Activated T-cell treated with anti-CD3 and anti-CD28 coated beads, Interleukin-2, amount 50 U/mL, for 72 hours (primary cell): Measurements from ENCODE around the gene CLDN15. TPM values are rescaled to one million over a fixed set of nuclear protein-coding genes. Genes with fewer than 3 reads are reported as not detected.
A peak's percentile ranks its signal among the peaks of the same experiment; 100 is the strongest.
"Not testable (repeated sequence)": the region's sequence is repeated elsewhere in the genome, so short reads cannot be mapped to it uniquely, and the experiment has no call there.

ENCODE experiments used
- ATAC-seq, 2 donors: fragments of 150-1000 bp; cut with Tn5 transposase; replicated peaks in 1 of 2; 2 replicates each; pipeline ENCODE4 v1.10.0; 2021; ENCODE audit warnings: moderate library complexity in 2 of 2, mild to moderate bottlenecking in 1 of 2
- DNase-seq, 2 donors: peaks; one replicate each; pipeline ENCODE4 v3.0.0; 2021 to 2022; ENCODE audit warnings: mixed read lengths in 1 of 2
- H3K27ac Mint-ChIP-seq: one replicate; pipeline ENCODE4 v1.8.0; 2022; ENCODE audit warnings: mild to moderate bottlenecking, moderate library complexity, mixed read lengths
- H3K27me3 Mint-ChIP-seq: one replicate; pipeline ENCODE4 v1.8.0; 2022; ENCODE audit warnings: low read depth, mixed read lengths
- H3K36me3 Mint-ChIP-seq, 2 donors: one replicate each; pipeline ENCODE4 v1.8.0; 2022; ENCODE audit warnings: mixed read lengths in 2 of 2, mild to moderate bottlenecking in 1 of 2; ENCODE audit not compliant: insufficient read depth in 2 of 2
- H3K4me1 Mint-ChIP-seq: one replicate; pipeline ENCODE4 v1.8.0; 2022; ENCODE audit warnings: low read depth, mixed read lengths
- H3K4me3 Mint-ChIP-seq, 2 donors: one replicate each; pipeline ENCODE4 v1.8.0; 2022; ENCODE audit warnings: mild to moderate bottlenecking in 2 of 2, mixed read lengths in 2 of 2, moderate library complexity in 2 of 2
- H3K9me3 Mint-ChIP-seq, 2 donors: one replicate each; pipeline ENCODE4 v1.8.0; 2022; ENCODE audit warnings: mixed read lengths in 2 of 2
- total RNA-seq, 2 donors: library from RNA; stranded (reverse); gene quantifications; one replicate each; pipeline ENCODE4 v1.2.3, GENCODE V29; 2022

Gene CLDN15
- total RNA-seq, 2 donors from 2014 or later, result 27.8 to 28.7 TPM

- ATAC-seq (no peak), DNase-seq (no peak)
- Mint-ChIP-seq H3K36me3 (no peaks in the 10 kb centered on the region), H3K27ac (no peak overlapping the region), H3K4me1 (no peaks in the 10 kb centered on the region), H3K9me3 (no peaks in the 10 kb centered on the region), H3K27me3 (peaks cover 7% of the 10 kb centered on the region), H3K4me3 (no peak overlapping the region)
These were observed 20.7 kb upstream of the CLDN15 start for GRCh38 chr7:101258243-101258731.

DNA sequence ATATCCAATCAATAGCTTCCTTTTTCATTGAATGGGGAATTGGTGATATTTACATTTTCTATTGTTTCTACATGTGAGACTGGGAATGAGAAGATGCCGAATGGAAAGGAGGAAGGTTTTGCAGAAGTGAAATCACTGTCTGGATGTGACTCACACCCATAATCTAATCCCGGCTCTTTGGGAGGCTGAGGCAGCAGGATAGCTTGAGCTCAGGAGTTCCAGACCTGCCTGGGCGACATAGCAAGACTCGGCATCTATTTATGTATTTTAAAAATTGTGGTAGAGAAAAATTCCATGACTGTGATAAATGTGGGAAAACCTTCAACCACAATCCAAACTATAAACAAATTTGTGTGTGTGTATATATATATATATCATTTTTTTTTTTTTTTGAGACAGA, 18.2 kb upstream of the CLDN15 start:
- H3K36me3 Mint-ChIP-seq, result peaks cover 4 to 5% of the 10 kb centered on the region in 2 donors
- no peak for ATAC-seq
- peaks cover 7% of the 10 kb centered on the region for H3K27me3 Mint-ChIP-seq
- H3K4me1 Mint-ChIP-seq, result peaks cover 5% of the 10 kb centered on the region
- no peak overlapping the region for H3K4me3 Mint-ChIP-seq
- no peak overlapping the region for H3K27ac Mint-ChIP-seq
- H3K9me3 Mint-ChIP-seq, result no peaks in the 10 kb centered on the region
- DNase-seq, result no peak

GRCh38 chr7:101253199-101253598, 15.6 kb upstream of the CLDN15 start:
- H3K4me3 Mint-ChIP-seq, result peak overlapping the region in 1 of 2 donors; percentile 86
- ATAC-seq, H3K36me3 Mint-ChIP-seq, H3K27me3 Mint-ChIP-seq, H3K27ac Mint-ChIP-seq, DNase-seq, H3K9me3 Mint-ChIP-seq: not testable (repeated sequence)
- H3K4me1 Mint-ChIP-seq, result peaks cover 19% of the 10 kb centered on the region

DNA sequence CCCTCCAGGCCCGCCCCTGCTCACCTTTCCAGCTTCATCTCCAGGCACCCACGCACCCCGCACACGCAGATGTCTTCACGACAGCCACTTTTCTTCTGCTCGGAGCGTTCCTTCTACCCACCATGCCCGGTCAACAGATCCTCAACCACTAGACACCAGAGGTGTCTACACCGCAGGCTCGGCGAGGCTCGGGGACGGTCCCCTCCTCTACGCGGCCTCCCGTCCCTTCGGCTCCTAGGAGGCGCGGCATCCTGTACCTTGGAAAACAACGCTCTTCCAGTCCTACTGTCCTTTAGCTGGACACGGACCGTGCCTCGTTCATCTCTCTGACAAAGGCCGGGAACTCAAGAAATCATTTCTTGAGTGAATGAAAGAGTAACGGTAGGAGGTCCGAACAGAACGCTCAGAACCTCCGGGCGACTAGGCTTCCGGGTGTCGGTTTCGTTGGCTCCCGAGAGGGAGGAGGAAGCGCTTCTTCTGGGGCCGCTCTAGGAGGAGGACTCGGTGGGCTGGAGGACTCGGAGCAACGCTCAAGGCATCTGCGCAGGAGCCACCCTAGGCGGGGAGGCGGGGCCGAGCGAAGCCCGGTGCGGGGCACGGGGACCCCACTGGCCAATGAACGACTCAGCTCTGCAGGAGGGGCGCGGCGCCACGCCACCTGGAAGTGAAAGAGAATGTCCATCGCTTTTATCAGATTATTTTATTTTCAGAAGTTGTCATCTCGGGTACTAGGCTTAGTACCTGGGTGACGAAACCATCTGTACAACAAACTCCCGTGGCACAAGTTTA, 14.5 kb upstream of the CLDN15 start:
- Mint-ChIP-seq H3K27me3 (peaks cover 7% of the 10 kb centered on the region), H3K27ac (peak overlapping the region; percentile 85), H3K9me3 (no peaks in the 10 kb centered on the region), H3K36me3 (peaks cover 6 to 7% of the 10 kb centered on the region in 2 donors), H3K4me1 (peaks cover 22% of the 10 kb centered on the region), H3K4me3 (peak overlapping the region; percentile 86 to 89)
- ATAC-seq, result peak; percentile 99
- DNase-seq, result peak; percentile 98 to 100

- H3K27me3 Mint-ChIP-seq, result peaks cover 7% of the 10 kb centered on the region
- ATAC-seq (no peak), DNase-seq (no peak)
- peaks cover 28% of the 10 kb centered on the region for H3K4me1 Mint-ChIP-seq
- H3K9me3 Mint-ChIP-seq, result no peaks in the 10 kb centered on the region
- H3K36me3 Mint-ChIP-seq, result peaks cover 8 to 10% of the 10 kb centered on the region in 2 donors
- peak overlapping the region; percentile 55 to 86 for H3K4me3 Mint-ChIP-seq
- H3K27ac Mint-ChIP-seq, result peak overlapping the region; percentile 62
These were observed 12.7 kb upstream of the CLDN15 start for GRCh38 chr7:101250324-101250723.

DNA sequence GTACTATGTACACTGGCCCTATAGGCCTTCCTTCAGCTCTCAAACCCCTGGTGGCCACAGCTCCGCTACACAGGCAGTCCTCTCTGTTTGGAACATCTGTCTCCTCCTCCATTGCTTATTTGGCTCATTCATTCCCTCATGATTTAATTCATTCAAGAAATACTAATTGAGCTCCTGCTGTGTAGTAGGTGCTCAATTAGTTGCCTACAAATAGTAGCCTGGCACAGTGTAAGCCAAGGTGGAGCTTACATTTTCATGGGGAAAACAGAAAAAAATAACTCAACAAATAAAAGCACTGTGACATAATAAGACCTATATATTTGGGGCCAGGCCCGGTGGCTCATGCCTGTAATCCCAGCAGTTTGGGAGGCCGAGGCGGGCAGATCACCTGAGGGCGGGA, 10.7 kb upstream of the CLDN15 start:
- no peak for ATAC-seq
- H3K27ac Mint-ChIP-seq, result no peak overlapping the region
- no peak overlapping the region for H3K4me3 Mint-ChIP-seq
- H3K36me3 Mint-ChIP-seq, result peaks cover 8 to 10% of the 10 kb centered on the region in 2 donors
- peaks cover 40% of the 10 kb centered on the region for H3K4me1 Mint-ChIP-seq
- H3K27me3 Mint-ChIP-seq, result no peaks in the 10 kb centered on the region
- H3K9me3 Mint-ChIP-seq, result no peaks in the 10 kb centered on the region
- no peak for DNase-seq

- Mint-ChIP-seq H3K27me3 (no peaks in the 10 kb centered on the region), H3K4me3 (peak overlapping the region; percentile 98 to 99), H3K27ac (peak overlapping the region; percentile 97), H3K4me1 (peaks cover 36% of the 10 kb centered on the region), H3K36me3 (peaks cover 4 to 5% of the 10 kb centered on the region in 2 donors), H3K9me3 (no peaks in the 10 kb centered on the region)
- ATAC-seq (no peak), DNase-seq (no peak)
These were observed 7.6 kb upstream of the CLDN15 start for GRCh38 chr7:101245147-101245668.

GRCh38 chr7:101244375-101245146, 7.0 kb upstream of the CLDN15 start, which contains the start of gene FIS1:
FIS1 (minus strand) TSS chr7:101245081; CDS start chr7:101245004, 77 bp downstream.
- H3K4me1 Mint-ChIP-seq, result peaks cover 30% of the 10 kb centered on the region
- H3K27me3 Mint-ChIP-seq, result no peaks in the 10 kb centered on the region
- DNase-seq (peak; percentile 94 to 96), ATAC-seq (peak; percentile 94 to 96)
- peak within 1 kb of the TSS; percentile 97 for H3K27ac Mint-ChIP-seq
- peak within 1 kb of the TSS; percentile 98 to 99 for H3K4me3 Mint-ChIP-seq
- no peaks in the 10 kb centered on the region for H3K9me3 Mint-ChIP-seq
- peaks cover 4 to 5% of the 10 kb centered on the region in 2 donors for H3K36me3 Mint-ChIP-seq

- H3K27ac Mint-ChIP-seq, result peak overlapping the region; percentile 97
- H3K36me3 Mint-ChIP-seq, result peaks cover 4 to 5% of the 10 kb centered on the region in 2 donors
- no peaks in the 10 kb centered on the region for H3K9me3 Mint-ChIP-seq
- no peaks in the 10 kb centered on the region for H3K27me3 Mint-ChIP-seq
- peak overlapping the region; percentile 98 to 99 for H3K4me3 Mint-ChIP-seq
- H3K4me1 Mint-ChIP-seq, result peaks cover 30% of the 10 kb centered on the region
- DNase-seq, result peak in 1 of 2 donors; percentile 8
- ATAC-seq, result no peak
These were observed 6.2 kb upstream of the CLDN15 start for GRCh38 chr7:101243646-101244374.

- H3K27me3 Mint-ChIP-seq, result no peaks in the 10 kb centered on the region
- peaks cover 25% of the 10 kb centered on the region for H3K4me1 Mint-ChIP-seq
- H3K4me3 Mint-ChIP-seq, result no peak overlapping the region
- no peak overlapping the region for H3K27ac Mint-ChIP-seq
- DNase-seq (no peak), ATAC-seq (no peak)
- no peaks in the 10 kb centered on the region for H3K9me3 Mint-ChIP-seq
- H3K36me3 Mint-ChIP-seq, result peaks cover 2 to 5% of the 10 kb centered on the region in 2 donors
These were observed 4.1 kb upstream of the CLDN15 start for GRCh38 chr7:101241443-101242349.

DNA sequence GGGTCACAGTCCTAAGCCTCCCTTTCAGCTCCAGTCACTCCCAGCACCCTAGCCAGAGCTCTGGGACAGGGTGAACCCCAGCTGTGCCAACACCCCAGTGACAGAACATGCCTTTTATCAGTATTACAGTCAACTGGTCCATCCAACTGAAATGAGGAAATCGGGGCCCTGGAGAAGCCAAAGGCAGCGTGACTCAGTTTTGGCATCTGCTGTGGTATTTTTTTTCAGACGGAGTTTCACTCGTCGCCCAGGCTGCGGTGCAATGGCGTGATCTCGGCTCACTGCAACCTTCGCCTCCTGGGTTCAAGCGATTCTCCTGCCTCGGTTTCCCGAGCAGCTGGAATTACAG, 3.4 kb upstream of the CLDN15 start:
- no peak for ATAC-seq
- DNase-seq, result no peak
- Mint-ChIP-seq H3K4me1 (peaks cover 25% of the 10 kb centered on the region), H3K36me3 (peaks cover 2 to 5% of the 10 kb centered on the region in 2 donors), H3K9me3 (no peaks in the 10 kb centered on the region), H3K27ac (no peak overlapping the region), H3K4me3 (no peak overlapping the region), H3K27me3 (no peaks in the 10 kb centered on the region)
